Measurements from ENCODE around the gene CFAP126. TPM values are rescaled to one million over a fixed set of nuclear protein-coding genes. Genes with fewer than 3 reads are reported as not detected.

Gene CFAP126
- total RNA-seq, result 6.5 TPM

GRCh38 chr1:161367684-161368400 lies at the start of gene CFAP126:
Gene CFAP126 (minus strand): TSS chr1:161367876. CDS start chr1:161367868, 8 bp downstream.

Small RNA genes within 50 kb of the gene (small RNA-seq; reads per million reads assigned to genes)
- gene AL592295.2 (not detected), gene RNU6-481P (not detected)

Other genes with a start within 250 kb of the CFAP126 start
- 64.4 TPM for gene PFDN2, start 249.8 kb downstream of the CFAP126 start, total RNA-seq
- gene NIT1, start 249.8 kb downstream of the CFAP126 start, total RNA-seq, result 19.1 TPM
- gene DEDD, start 235.2 kb downstream of the CFAP126 start, total RNA-seq, result 24.7 TPM
- 137 TPM for gene UFC1, start 213.9 kb downstream of the CFAP126 start, total RNA-seq
- gene USP21, start 208.4 kb downstream of the CFAP126 start, total RNA-seq, result 14.5 TPM
- gene PPOX, start 201.4 kb downstream of the CFAP126 start, total RNA-seq, result 31.4 TPM
- 19.8 TPM for gene B4GALT3, start 190.4 kb downstream of the CFAP126 start, total RNA-seq
- gene ADAMTS4, start 168.8 kb downstream of the CFAP126 start, total RNA-seq, result 1.2 TPM
- 143 TPM for gene NDUFS2, start 165.5 kb downstream of the CFAP126 start, total RNA-seq
- 5.3 TPM for gene FCER1G, start 152.6 kb downstream of the CFAP126 start, total RNA-seq
- gene APOA2, start 144.2 kb downstream of the CFAP126 start, total RNA-seq, result not detected
- 23.5 TPM for gene TOMM40L, start 141.8 kb downstream of the CFAP126 start, total RNA-seq
- gene NR1I3, start 129.7 kb downstream of the CFAP126 start, total RNA-seq, result not detected
- gene PCP4L1, start 109.1 kb downstream of the CFAP126 start, total RNA-seq, result 27.9 TPM
- gene MPZ, start 57.9 kb downstream of the CFAP126 start, total RNA-seq, result 1.2 TPM
- gene SDHC, start 53.5 kb downstream of the CFAP126 start, total RNA-seq, result 21.0 TPM
- gene FCGR2A, start 137.6 kb upstream of the CFAP126 start, total RNA-seq, result 15.5 TPM
- gene HSPA6, start 156.7 kb upstream of the CFAP126 start, total RNA-seq, result 1.2 TPM
- gene FCGR3A, start 181.9 kb upstream of the CFAP126 start, total RNA-seq, result 11.1 TPM

Measured in diencephalon (tissue), 1 donor.